Ectodermal cell (in vitro differentiated cells): ENCODE results near the gene ATP2A1.
"Not testable (repeated sequence)": the region's sequence is repeated elsewhere in the genome, so short reads cannot be mapped to it uniquely, and the experiment has no call there.

ENCODE experiments used
- H3K27ac ChIP-seq: 2 replicates; pipeline ENCODE4 v1.7.0; 2013; ENCODE audit warnings: mild to moderate bottlenecking, low read depth, low read length; ENCODE audit not compliant: insufficient read depth, poor library complexity, severe bottlenecking
- H3K27me3 ChIP-seq: 2 replicates; pipeline ENCODE4 v1.7.0; 2013; ENCODE audit warnings: mild to moderate bottlenecking, low read length; ENCODE audit not compliant: insufficient read depth, control insufficient read depth, poor library complexity, severe bottlenecking
- H3K36me3 ChIP-seq: one replicate; pipeline ENCODE4 v1.7.0; 2013; ENCODE audit warnings: low read length; ENCODE audit not compliant: control insufficient read depth, insufficient read depth
- H3K4me1 ChIP-seq: one replicate; pipeline ENCODE4 v1.7.0; 2013; ENCODE audit warnings: low read length; ENCODE audit not compliant: control insufficient read depth, insufficient read depth
- H3K4me3 ChIP-seq: 2 replicates; pipeline ENCODE4 v1.7.0; 2013; ENCODE audit warnings: low read depth, low read length, control low read depth; ENCODE audit not compliant: insufficient read depth
- H3K9me3 ChIP-seq: 2 replicates; pipeline ENCODE4 v1.7.0; 2013; ENCODE audit warnings: mild to moderate bottlenecking, low read length, moderate library complexity; ENCODE audit not compliant: control insufficient read depth
- WGBS, 2 experiments: methylation state at CpG; one replicate each; pipeline ENCODE4 v1.1.7; 2013; ENCODE audit warnings: missing lambda C conversion rate in 2 of 2; 5-methylcytosine and 5-hydroxymethylcytosine counted together

ATP2A1 gene

GRCh38 chr16:28932339-28933141 is 54.3 kb downstream of the ATP2A1 start:
- no peak overlapping the region for H3K4me3 ChIP-seq
- H3K36me3 ChIP-seq, result no peaks in the 10 kb centered on the region
- H3K9me3 ChIP-seq, result no peaks in the 10 kb centered on the region
- H3K27me3 ChIP-seq, result no peaks in the 10 kb centered on the region
- 90 to 94% methylated on average over 20 of the region's 20 CpGs for WGBS, 2 experiments
- no peak overlapping the region for H3K27ac ChIP-seq
- H3K4me1 ChIP-seq, result peaks cover 4% of the 10 kb centered on the region

DNA sequence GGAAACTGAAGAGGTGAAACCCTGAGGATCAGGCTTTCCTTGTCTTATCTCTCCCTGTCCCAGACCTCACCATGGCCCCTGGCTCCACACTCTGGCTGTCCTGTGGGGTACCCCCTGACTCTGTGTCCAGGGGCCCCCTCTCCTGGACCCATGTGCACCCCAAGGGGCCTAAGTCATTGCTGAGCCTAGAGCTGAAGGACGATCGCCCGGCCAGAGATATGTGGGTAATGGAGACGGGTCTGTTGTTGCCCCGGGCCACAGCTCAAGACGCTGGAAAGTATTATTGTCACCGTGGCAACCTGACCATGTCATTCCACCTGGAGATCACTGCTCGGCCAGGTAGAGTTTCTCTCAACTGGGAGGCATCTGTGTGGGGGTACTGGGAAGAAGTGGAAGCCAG is 54.9 kb downstream of the ATP2A1 start:
- Histone ChIP-seq H3K36me3 (no peaks in the 10 kb centered on the region), H3K4me1 (peaks cover 4% of the 10 kb centered on the region), H3K27ac (no peak overlapping the region), H3K9me3 (no peaks in the 10 kb centered on the region), H3K27me3 (no peaks in the 10 kb centered on the region), H3K4me3 (no peak overlapping the region)
- 87 to 92% methylated on average over 8 of the region's 8 CpGs for WGBS, 2 experiments

GRCh38 chr16:28935346-28935745 is 57.1 kb downstream of the ATP2A1 start:
- Histone ChIP-seq H3K27ac (no peak overlapping the region), H3K27me3 (no peaks in the 10 kb centered on the region), H3K4me1 (peaks cover 4% of the 10 kb centered on the region), H3K9me3 (no peaks in the 10 kb centered on the region), H3K36me3 (no peaks in the 10 kb centered on the region), H3K4me3 (no peak overlapping the region)
- 91 to 94% methylated on average over 4 of the region's 4 CpGs for WGBS, 2 experiments

DNA sequence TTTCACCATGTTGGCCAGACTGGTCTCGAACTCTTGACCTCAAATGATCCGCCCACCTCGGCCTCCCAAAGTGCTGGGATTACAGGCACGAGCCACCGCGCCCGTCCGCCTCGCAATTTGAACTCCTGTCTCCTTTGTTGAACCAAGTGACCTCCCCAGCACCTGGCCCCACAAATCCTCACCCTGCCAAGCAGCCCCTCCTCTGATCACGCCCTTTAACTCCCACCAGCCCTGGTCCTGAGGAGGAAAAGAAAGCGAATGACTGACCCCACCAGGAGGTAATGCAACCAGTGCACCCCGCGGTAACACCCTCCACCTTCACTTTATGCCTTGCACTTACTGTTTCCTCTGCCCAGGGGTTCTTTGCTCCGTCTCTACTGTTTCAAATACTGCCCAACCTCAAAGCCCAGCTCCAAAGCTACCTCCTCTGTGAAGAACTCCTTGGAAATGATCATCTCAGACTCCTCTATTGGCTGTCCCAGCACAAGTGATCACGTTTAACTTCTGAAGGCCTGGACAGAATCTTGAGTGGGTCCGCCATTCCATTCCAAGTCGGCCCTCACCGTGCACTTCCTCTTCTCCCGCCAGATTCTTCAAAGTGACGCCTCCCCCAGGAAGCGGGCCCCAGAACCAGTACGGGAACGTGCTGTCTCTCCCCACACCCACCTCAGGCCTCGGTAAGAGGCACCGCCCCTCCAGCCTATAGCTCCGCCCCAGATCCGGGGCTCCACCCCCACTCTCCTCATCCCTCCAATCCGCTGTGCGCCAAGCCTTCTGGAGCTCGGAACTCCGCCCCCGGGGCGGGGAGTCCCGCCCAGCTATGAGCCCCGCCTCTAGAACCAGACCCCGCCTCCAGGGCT is 57.9 kb downstream of the ATP2A1 start:
- H3K4me1 ChIP-seq, result no peaks in the 10 kb centered on the region
- no peaks in the 10 kb centered on the region for H3K9me3 ChIP-seq
- no peaks in the 10 kb centered on the region for H3K36me3 ChIP-seq
- H3K27ac ChIP-seq, result no peak overlapping the region
- H3K27me3 ChIP-seq, result no peaks in the 10 kb centered on the region
- 84 to 88% methylated on average over 36 of the region's 36 CpGs for WGBS, 2 experiments
- H3K4me3 ChIP-seq, result no peak overlapping the region

- H3K9me3 ChIP-seq, result no peaks in the 10 kb centered on the region
- no peaks in the 10 kb centered on the region for H3K27me3 ChIP-seq
- no peaks in the 10 kb centered on the region for H3K36me3 ChIP-seq
- no peak overlapping the region for H3K4me3 ChIP-seq
- H3K27ac ChIP-seq, result no peak overlapping the region
- H3K4me1 ChIP-seq, result no peaks in the 10 kb centered on the region
- 94 to 96% methylated on average over 26 of the region's 26 CpGs for WGBS, 2 experiments
These were observed 58.5 kb downstream of the ATP2A1 start for GRCh38 chr16:28936784-28937155.

- H3K4me1 ChIP-seq, result no peaks in the 10 kb centered on the region
These were observed 59.1 kb downstream of the ATP2A1 start for GRCh38 chr16:28937222-28937876.

DNA sequence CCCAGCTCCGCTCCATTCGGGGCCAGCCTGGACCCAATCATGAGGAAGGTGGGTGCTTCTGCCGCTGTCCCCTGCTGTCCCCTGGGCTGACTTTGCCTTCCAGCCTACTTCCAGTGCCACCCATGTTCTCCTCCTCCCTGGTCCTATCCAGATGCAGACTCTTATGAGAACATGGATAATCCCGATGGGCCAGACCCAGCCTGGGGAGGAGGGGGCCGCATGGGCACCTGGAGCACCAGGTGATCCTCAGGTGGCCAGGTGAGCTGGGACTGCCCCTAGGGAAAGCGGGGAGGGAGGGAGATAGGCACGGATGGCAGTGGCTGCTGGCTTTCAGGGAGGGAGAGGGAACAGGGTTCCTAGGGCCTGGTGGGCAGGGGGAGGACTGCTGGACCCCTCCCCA is 60.4 kb downstream of the ATP2A1 start:
- WGBS, 2 experiments, result 84 to 85% methylated on average over 7 of the region's 7 CpGs

More at GRCh38 chr16:28937222-28937876, 59.1 kb downstream of the ATP2A1 start:
- Histone ChIP-seq H3K36me3 (no peaks in the 10 kb centered on the region), H3K9me3 (no peaks in the 10 kb centered on the region), H3K27me3 (no peaks in the 10 kb centered on the region), H3K4me3 (no peak overlapping the region), H3K27ac (no peak overlapping the region)
- 88 to 89% methylated on average over 14 of the region's 14 CpGs for WGBS, 2 experiments

DNA sequence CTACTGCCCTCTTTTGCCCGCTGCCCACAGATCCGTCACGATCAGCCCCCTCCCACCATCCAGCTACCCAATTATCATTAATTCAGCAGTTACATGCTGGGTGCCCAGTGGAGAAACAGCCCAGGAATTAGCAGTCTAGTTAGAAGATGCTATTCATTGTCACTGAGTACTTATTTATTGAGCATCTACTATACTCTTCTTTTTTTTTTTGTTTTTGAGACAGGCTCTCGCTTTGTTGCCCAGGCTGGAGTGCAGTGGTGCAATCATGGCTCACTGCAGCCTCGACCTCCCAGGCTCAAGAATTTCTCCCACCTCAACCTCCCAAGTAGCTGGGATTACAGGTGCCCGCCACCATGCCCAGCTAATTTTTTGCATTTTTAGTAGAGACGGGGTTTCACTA is 61.5 kb downstream of the ATP2A1 start:
- WGBS, 2 experiments, result 90 to 91% methylated on average over 7 of the region's 7 CpGs
- H3K36me3 ChIP-seq, H3K4me1 ChIP-seq, H3K9me3 ChIP-seq, H3K4me3 ChIP-seq, H3K27me3 ChIP-seq, H3K27ac ChIP-seq: not testable (repeated sequence)

More for the DNA sequence above, 60.4 kb downstream of the ATP2A1 start:
- no peaks in the 10 kb centered on the region for H3K36me3 ChIP-seq
- H3K4me3 ChIP-seq, result no peak overlapping the region
- H3K27ac ChIP-seq, result no peak overlapping the region
- H3K4me1 ChIP-seq, result no peaks in the 10 kb centered on the region
- H3K27me3 ChIP-seq, result no peaks in the 10 kb centered on the region
- no peaks in the 10 kb centered on the region for H3K9me3 ChIP-seq

DNA sequence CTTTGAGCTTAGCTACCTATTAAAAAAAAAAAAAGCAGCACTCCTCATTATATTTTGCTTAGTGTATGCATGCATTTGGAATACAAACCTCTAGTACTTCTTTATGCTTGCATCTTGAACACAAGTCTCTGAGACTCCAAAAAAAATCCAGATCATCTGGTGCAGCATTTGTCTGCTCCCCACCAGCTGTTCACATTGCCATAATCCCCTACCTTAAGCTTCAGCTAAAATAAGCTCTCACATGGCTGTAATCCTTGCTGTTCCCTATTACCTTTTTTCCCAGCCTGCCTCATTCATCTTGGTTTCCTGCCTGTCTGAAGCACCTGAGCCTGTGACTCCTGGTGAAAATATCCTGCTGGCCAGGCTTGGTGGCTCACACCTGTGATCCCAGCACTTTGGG is 65.0 kb downstream of the ATP2A1 start:
- no peaks in the 10 kb centered on the region for H3K36me3 ChIP-seq
- no peak overlapping the region for H3K4me3 ChIP-seq
- H3K4me1 ChIP-seq, result no peaks in the 10 kb centered on the region
- no peaks in the 10 kb centered on the region for H3K27me3 ChIP-seq
- H3K9me3 ChIP-seq, result no peaks in the 10 kb centered on the region
- no peak overlapping the region for H3K27ac ChIP-seq

- Histone ChIP-seq H3K27ac (no peak overlapping the region), H3K9me3 (no peaks in the 10 kb centered on the region), H3K36me3 (no peaks in the 10 kb centered on the region), H3K4me1 (no peaks in the 10 kb centered on the region), H3K27me3 (no peaks in the 10 kb centered on the region), H3K4me3 (no peak overlapping the region)
- WGBS, 2 experiments, result 85 to 90% methylated on average over 4 of the region's 4 CpGs
These were observed 68.4 kb downstream of the ATP2A1 start for GRCh38 chr16:28946681-28947080.
